Measurements from ENCODE around the gene TECTA. TPM values are rescaled to one million over a fixed set of nuclear protein-coding genes. Genes with fewer than 3 reads are reported as not detected.

TECTA gene
- polyA plus RNA-seq, 1 donor from 2014 or later: 3.3 TPM

- Histone ChIP-seq H3K9me3 (ENCODE audit: low read length) (no peaks in the 10 kb centered on the region), H3K27ac (ENCODE audit: low read length) (no peak overlapping the region), H3K4me3 (ENCODE audit: low read length) (no peak overlapping the region), H3K27me3 (ENCODE audit: insufficient read depth, low read depth, low read length) (no peaks in the 10 kb centered on the region), H3F3A (ENCODE audit: insufficient read depth, low read length, poor library complexity, severe bottlenecking) (no peaks in the 10 kb centered on the region), H3K9me2 (ENCODE audit: insufficient read depth, low read length) (no peaks in the 10 kb centered on the region), H2AFZ (ENCODE audit: low read depth, low read length) (no peak overlapping the region), H3K79me2 (replicated peaks; ENCODE audit: insufficient read depth, low read length) (no peaks in the 10 kb centered on the region), H3K36me3 (ENCODE audit: insufficient read depth, low read length) (peaks cover 19% of the 10 kb centered on the region), H3K9ac (ENCODE audit: low read length) (no peak overlapping the region), H4K20me1 (ENCODE audit: insufficient read depth) (no peaks in the 10 kb centered on the region), H3K4me2 (ENCODE audit: low read length) (no peak overlapping the region)
- TF ChIP-seq CTCF (IDR thresholded peaks at IDR 0.05; ENCODE audit: poor library complexity, severe bottlenecking): no peak
Measured at GRCh38 chr11:121057922-121058321, 43.1 kb upstream of the TECTA start.

GRCh38 chr11:121058941-121059340 is 42.1 kb upstream of the TECTA start:
- Histone ChIP-seq H4K20me1 (ENCODE audit: insufficient read depth) (no peaks in the 10 kb centered on the region), H3K9me2 (ENCODE audit: insufficient read depth, low read length) (no peaks in the 10 kb centered on the region), H3K79me2 (replicated peaks; ENCODE audit: insufficient read depth, low read length) (no peaks in the 10 kb centered on the region), H3K9me3 (ENCODE audit: low read length) (no peaks in the 10 kb centered on the region), H3F3A (ENCODE audit: insufficient read depth, low read length, poor library complexity, severe bottlenecking) (no peaks in the 10 kb centered on the region), H3K36me3 (ENCODE audit: insufficient read depth, low read length) (peaks cover 19% of the 10 kb centered on the region), H3K4me3 (ENCODE audit: low read length) (no peak overlapping the region), H3K27me3 (ENCODE audit: insufficient read depth, low read depth, low read length) (no peaks in the 10 kb centered on the region), H3K27ac (ENCODE audit: low read length) (no peak overlapping the region), H3K9ac (ENCODE audit: low read length) (no peak overlapping the region), H3K4me2 (ENCODE audit: low read length) (no peak overlapping the region), H2AFZ (ENCODE audit: low read depth, low read length) (no peak overlapping the region)
- TF ChIP-seq REST (IDR thresholded peaks at IDR 0.05; ENCODE audit: borderline replicate concordance) (no peak), MXI1 (conservative IDR thresholded peaks at IDR 0.05; ENCODE audit: poor library complexity, severe bottlenecking) (no peak), POLR2AphosphoS5 (IDR thresholded peaks at IDR 0.05) (no peak), SMC3 (conservative IDR thresholded peaks at IDR 0.05; ENCODE audit: poor library complexity) (no peak), CTCF (IDR thresholded peaks at IDR 0.05; ENCODE audit: poor library complexity, severe bottlenecking) (no peak), EZH2 (IDR thresholded peaks at IDR 0.05; ENCODE audit: borderline replicate concordance, insufficient read depth, low read length, poor library complexity, severe bottlenecking) (no peak), RAD21 (conservative IDR thresholded peaks at IDR 0.05) (no peak), TAF1 (IDR thresholded peaks at IDR 0.05; ENCODE audit: low read depth) (no peak), EP300 (conservative IDR thresholded peaks at IDR 0.05; ENCODE audit: poor library complexity, severe bottlenecking) (no peak)
